DOHH2 (cell line): ENCODE results near the gene TGM6.

Experiments used
- CTCF ChIP-seq: fragments of 200-600 bp; sonication (generic); IDR thresholded peaks from one replicate; pipeline ENCODE4 v1.5.1; 2014; ENCODE audit warnings: antibody characterized with exemption, mild to moderate bottlenecking, low read depth, low read length; ENCODE audit not compliant: poor library complexity, severe bottlenecking
- EZH2phosphoT487 ChIP-seq: fragments of 200-600 bp; sonication (generic); IDR thresholded peaks from 2 replicates; pipeline ENCODE4 v1.6.1; 2017; ENCODE audit warnings: borderline replicate concordance, mild to moderate bottlenecking, antibody characterized with exemption, low read length, moderate library complexity, mixed read lengths

- peak; percentile 11 for TF ChIP-seq CTCF
- TF ChIP-seq EZH2phosphoT487, result no peak
Observed at GRCh38 chr20:2402271-2402980, 21.7 kb downstream of the TGM6 start.
